ENCODE results near the gene NFE2L2.

The NFE2L2 gene

DNA sequence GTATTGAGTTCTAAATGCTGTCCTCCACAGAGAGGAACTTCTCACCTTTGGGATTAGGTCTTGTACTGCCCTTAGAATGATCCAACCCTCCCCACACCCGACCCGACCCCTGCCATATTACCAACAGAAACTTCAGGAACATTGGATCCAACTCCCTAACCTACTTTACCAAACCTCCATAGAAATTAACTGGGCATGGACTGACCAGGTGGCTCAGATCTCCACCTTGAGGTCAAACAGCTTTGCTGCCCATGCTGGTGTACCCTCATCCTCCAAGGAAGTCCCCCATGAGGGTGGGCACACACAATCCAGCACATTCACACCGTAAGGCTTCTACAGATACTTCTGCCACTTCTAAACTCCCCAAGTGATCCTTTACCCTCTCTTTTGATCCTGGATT is 21.5 kb downstream of the NFE2L2 start:
- in situ Hi-C loops (cut with MboI; ENCODE audit: low pct_unique_long_range_greater_than_20kb, low sequenced_read_pairs, unreplicated experiment): no loop called here
- DNase-seq (ENCODE audit: low spot score): no peak
- TF ChIP-seq, protein P1, sequence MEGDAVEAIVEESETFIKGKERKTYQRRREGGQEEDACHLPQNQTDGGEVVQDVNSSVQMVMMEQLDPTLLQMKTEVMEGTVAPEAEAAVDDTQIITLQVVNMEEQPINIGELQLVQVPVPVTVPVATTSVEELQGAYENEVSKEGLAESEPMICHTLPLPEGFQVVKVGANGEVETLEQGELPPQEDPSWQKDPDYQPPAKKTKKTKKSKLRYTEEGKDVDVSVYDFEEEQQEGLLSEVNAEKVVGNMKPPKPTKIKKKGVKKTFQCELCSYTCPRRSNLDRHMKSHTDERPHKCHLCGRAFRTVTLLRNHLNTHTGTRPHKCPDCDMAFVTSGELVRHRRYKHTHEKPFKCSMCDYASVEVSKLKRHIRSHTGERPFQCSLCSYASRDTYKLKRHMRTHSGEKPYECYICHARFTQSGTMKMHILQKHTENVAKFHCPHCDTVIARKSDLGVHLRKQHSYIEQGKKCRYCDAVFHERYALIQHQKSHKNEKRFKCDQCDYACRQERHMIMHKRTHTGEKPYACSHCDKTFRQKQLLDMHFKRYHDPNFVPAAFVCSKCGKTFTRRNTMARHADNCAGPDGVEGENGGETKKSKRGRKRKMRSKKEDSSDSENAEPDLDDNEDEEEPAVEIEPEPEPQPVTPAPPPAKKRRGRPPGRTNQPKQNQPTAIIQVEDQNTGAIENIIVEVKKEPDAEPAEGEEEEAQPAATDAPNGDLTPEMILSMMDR (IDR thresholded peaks at IDR 0.05; ENCODE audit: extremely low read depth, insufficient read depth, missing control alignments): no peak

DNA sequence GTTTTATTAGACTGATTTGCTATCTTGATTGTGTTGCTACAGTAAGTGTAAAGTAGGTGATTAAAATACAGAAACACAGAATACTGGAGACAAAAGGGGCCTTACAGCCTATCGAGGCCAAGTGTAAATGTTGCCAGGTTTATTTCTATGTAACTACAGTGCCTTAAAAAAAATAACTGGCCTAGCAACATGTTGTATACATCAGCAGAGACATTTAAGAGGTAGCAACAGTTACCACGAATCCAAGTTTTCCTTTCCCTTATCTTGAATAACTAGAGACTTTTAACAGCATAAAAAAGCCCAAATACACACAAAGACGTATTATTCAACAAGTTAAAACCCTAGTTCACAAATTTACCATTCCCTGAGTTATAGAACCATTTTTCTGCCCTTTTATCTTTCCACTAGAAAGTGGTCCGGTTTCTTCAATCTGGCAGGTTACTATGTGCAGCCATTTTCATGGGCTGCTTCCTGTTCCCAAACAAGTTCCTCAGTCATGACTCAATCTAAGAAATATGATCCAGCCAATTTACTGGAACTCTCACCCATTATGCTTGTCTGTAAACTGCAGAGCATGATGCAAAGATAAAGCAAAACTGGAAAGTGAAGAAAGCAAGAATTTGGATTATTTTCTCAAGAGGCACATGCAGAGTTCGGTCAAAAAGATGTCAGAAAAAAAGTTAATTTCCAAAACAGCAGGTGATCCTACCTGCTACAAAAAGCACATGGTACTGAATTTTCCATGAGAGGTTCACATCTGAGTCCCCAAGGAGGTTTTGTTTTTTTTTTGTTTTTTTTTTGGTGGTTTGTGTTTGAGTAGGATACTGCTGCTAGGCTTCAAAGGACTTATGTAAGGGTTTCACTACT is 22.2 kb downstream of the NFE2L2 start:
- in situ Hi-C loops (cut with MboI; ENCODE audit: low pct_unique_long_range_greater_than_20kb, low sequenced_read_pairs, unreplicated experiment): no loop called here
- TF ChIP-seq, protein P1 (IDR thresholded peaks at IDR 0.05; ENCODE audit: extremely low read depth, insufficient read depth, missing control alignments): no peak
- no peak for DNase-seq (ENCODE audit: low spot score)

- TF ChIP-seq, protein P1 (IDR thresholded peaks at IDR 0.05; ENCODE audit: extremely low read depth, insufficient read depth, missing control alignments): no peak
- no peak for DNase-seq (ENCODE audit: low spot score)
- in situ Hi-C loops (cut with MboI; ENCODE audit: low pct_unique_long_range_greater_than_20kb, low sequenced_read_pairs, unreplicated experiment): no loop called here
Measured at GRCh38 chr2:177241711-177242120, 22.8 kb downstream of the NFE2L2 start.

GRCh38 chr2:177239932-177240630 is 24.4 kb downstream of the NFE2L2 start:
- in situ Hi-C loops (cut with MboI; ENCODE audit: low pct_unique_long_range_greater_than_20kb, low sequenced_read_pairs, unreplicated experiment): no loop called here
- TF ChIP-seq, protein P1 (IDR thresholded peaks at IDR 0.05; ENCODE audit: extremely low read depth, insufficient read depth, missing control alignments): no peak
- peak; percentile 35 for DNase-seq (ENCODE audit: low spot score)

DNA sequence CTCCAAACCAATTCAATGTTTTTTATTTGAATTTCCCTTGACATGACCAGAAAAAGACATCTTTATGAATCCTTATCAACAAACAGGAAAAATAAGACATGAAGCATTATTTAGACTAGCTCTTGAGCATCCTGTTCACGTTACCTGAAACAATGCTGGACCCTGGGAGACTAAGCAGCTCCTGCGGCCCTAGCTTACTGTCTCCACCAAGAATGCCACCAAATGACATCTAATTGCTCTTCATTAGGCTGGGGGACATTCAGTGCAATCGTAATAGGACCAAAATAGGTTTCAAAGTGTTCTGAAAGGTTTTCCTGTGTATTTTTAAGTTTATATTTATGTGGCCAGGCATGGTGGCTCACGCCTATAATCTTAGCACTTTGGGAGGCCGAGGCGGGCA is 25.5 kb downstream of the NFE2L2 start:
- no peak for DNase-seq (ENCODE audit: low spot score)
- TF ChIP-seq, protein P1 (IDR thresholded peaks at IDR 0.05; ENCODE audit: extremely low read depth, insufficient read depth, missing control alignments): no peak
- in situ Hi-C loops (cut with MboI; ENCODE audit: low pct_unique_long_range_greater_than_20kb, low sequenced_read_pairs, unreplicated experiment): no loop called here

DNA sequence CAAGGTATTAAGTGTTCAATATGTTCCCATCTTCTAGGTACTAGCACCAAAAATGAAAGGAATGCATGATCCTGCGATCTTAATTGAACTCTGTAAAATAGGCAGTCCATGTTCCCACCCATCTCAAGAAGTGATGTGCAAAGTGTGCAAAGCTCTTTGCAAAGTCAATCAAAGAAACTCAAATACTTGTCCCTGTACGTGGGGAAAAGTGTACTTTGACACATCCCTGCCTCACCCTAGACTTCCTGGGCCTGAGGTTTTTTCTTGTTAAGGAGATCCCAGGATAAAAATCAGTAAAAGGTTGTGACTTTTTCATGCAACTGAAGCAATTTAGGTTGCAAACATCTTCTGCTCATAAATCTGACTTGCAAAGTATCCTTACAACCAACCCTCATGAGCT is 26.6 kb downstream of the NFE2L2 start:
- no peak for DNase-seq (ENCODE audit: low spot score)
- TF ChIP-seq, protein P1 (IDR thresholded peaks at IDR 0.05; ENCODE audit: extremely low read depth, insufficient read depth, missing control alignments): no peak
- in situ Hi-C loops (cut with MboI; ENCODE audit: low pct_unique_long_range_greater_than_20kb, low sequenced_read_pairs, unreplicated experiment): no loop called here
